ENCODE data around the gene NEB.

GRCh38 chr2:151616760-151617339, 117.4 kb downstream of the NEB start:
- TF ChIP-seq GATA2 (IDR thresholded peaks at IDR 0.05; ENCODE audit: low read depth, low read length) = no peak
- TF ChIP-seq GATA3 (IDR thresholded peaks at IDR 0.05; ENCODE audit: low read depth, low read length) = no peak

Measured in SH-SY5Y (cell line).